Activated gamma-delta T cell (primary cell): ENCODE measurements around the gene GBA2.

Experiments used
- DNase-seq: peaks from one replicate; lab custom pipeline; 2025; lab: John Stamatoyannopoulos, UW
- total RNA-seq, 2 donors: gene quantifications; one replicate each; lab custom pipeline; 2026; lab: John Stamatoyannopoulos, UW

GBA2 gene
- 103 to 111 reads per million in 2 donors for total RNA-seq

DNA sequence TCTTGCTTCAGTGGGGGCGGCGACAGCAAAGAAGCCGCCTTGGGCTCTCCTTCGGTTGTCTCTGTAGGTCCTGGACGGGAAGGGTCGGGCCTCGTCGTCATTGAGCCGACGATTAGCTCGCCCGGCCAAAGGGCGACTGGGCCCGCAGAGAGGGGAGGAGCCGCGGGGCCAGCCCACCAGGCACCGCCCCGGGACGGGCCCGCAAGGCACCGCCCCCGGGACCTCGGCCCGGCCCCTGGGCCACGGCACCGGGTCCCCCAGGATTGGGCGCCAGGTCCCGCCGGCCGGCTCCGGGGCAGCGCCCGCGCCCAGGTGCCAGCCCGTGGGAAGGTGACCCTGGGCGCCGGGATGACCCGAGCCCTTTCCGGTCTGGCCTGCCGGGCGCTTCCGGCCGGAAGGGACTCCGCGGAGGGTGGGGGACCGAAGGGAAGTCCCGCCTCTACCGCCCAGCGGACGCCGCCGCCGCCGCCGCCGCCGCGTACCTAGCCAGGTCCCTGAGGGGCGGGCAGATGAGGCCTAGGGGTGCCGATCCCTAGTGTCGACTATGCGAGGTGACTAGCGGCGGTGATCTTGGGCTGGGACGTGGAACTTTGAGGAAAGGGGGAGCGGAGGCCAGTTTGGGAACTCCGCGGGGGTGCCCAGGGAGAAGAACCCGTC is at the start of gene GBA2, which contains the start of gene RGP1:
TSS of gene GBA2 (minus strand) at position 371 of the 657 bp plus-strand sequence. CDS start 524 bp downstream, outside the sequence.
TSS of gene RGP1 (plus strand) at position 430 of the 657 bp plus-strand sequence. CDS start 469 bp downstream, outside the sequence.
- peak; percentile 61 for DNase-seq

DNA sequence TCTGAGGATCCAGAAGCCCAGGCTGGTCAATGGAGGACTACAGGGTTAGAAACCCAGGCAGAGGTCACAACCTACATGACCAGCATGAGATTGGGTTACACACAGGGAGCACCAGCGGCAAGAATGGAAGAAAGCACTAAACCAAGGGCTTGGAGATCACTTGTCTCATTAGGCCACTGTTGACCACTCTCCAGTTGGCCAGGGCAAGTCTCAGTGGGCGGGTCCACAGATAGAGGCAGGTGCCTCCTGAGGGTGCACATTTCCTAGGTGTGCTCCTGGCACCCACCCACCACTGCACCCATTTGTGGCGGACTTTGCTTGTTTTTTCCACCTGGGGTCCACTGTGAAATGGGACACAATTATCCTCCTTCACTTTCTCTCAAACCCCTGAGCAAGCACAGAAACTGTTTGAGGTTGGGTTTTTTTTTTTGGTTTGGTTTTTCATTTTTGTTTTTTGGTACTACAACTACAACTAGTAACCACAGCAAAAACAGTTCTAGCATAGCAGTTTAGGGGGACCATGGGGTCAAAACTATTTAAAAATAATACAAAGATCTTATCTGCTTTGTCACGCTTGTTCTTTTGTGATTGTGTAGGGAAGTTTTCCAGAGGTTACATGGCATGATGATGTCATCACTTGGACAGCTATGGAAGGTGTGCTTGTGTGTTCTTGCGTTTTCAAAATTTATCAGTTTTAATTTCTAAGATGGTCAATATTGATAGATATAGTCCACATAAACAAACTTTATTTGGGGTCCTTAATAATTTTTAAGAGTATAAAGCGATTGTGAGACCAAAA is 48.5 kb upstream of the GBA2 start:
- DNase-seq, result no peak

DNA sequence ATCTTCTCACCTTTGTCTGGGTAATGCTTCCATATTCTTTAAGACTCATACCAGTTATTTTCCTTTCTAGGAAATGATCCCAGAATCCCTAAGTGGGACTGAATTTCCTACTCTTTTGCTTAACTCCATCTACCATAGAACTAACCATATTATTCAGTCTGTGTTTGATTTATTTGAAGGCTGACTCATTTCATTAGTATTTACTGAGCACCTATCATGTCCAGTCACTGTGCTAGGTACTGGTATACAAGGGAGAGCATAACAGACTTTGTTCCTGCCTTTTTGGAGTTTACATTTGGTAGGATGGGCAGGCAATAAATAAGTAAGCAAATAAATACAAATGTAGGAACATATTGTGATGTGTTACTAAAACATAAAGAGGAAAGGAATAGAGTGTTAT is 46.7 kb upstream of the GBA2 start:
- no peak for DNase-seq

DNA sequence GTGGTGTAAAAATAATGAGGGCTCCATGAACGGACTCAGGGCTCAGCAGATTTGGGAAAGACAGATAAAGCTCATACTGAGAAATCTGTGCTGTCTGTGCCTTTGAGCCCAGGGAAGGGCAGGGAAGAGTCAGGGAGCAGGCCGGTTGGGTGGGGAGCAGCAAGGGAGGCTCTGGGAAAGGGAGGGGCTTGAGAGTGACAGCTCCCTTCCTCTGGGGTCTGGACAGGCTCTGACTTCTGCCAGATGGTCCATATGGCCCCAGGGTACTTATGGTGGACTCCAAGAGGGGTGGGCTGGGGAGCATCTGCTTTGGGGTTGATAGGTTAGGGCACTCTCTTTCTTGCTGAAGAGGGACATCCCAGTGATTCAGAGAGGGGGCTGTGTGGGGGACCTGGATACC is 44.4 kb upstream of the GBA2 start:
- no peak for DNase-seq

DNA sequence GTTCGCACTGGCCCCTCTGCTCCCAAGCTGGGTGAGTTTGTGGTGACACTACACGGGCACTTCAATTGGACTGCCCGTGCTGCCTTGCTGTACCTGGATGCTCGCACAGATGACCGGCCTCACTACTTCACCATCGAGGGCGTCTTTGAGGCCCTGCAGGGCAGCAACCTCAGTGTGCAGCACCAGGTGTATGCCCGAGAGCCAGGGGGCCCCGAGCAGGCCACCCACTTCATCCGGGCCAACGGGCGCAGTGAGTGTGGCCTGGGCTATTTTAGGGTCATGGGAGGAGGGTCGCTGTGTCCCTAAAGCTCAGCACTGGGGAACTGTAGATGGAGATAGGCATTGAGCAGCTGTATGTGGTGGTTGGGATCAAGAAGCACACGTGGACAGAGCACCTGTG is 43.8 kb upstream of the GBA2 start:
- no peak for DNase-seq

DNA sequence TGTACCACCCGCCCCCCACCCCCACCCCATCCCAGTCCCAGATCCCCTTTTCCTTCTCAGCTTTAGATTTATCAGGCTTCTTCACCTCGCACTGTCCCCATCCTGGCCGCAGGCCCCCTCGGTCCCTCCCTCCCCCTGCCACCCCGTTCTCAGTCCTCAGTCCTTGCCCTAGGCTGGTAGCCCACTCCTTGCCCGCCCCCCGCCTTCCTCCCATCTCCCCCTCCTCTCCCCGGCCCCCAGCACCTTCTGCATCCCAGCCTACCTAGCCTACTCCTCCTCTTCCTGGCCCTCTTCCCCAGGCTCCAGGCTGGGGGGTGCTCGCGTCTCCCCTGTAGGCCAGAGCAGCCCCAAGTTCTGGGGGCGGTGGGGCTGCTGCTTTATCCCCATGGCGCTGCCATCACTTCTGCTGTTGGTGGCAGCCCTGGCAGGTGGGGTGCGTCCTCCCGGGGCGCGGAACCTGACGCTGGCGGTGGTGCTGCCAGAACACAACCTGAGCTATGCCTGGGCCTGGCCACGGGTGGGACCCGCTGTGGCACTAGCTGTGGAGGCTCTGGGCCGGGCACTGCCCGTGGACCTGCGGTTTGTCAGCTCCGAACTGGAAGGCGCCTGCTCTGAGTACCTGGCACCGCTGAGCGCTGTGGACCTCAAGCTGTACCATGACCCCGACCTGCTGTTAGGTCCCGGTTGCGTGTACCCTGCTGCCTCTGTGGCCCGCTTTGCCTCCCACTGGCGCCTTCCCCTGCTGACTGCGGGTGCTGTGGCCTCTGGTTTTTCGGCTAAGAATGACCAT is 43.2 kb upstream of the GBA2 start:
- DNase-seq, result no peak

DNA sequence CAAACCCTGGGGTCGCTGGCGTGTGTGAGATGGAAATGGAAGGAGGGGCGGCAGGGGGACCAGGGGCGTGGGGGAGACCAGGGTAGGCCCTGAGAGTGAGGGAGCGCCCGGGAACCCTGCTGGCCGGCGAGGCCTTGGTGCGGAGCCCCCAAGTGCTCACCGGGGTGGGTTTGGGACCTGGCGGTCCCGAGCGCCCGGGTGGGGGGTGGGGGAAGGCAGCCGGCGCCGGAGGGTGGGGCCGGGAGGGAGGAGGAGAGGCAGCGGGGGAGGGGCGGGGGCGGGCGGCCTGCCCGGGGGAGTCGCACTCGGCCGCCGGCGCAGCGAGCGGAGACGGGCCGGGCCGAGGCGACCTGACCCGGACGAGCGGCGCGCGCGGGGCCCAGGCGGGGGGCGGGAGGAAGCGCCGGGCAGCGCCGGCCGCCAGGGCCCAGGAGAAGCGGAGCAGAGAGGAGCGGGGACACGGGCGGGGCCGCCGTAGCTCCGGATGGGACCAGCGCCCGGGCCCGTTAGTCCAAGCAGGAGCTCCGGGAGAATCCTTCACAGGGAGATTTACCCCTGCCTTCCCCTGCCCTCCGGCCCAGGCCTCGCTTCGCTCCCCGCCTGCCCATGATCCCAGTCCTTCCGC is 42.4 kb upstream of the GBA2 start, which contains the start of gene NPR2:
TSS of gene NPR2 (plus strand) at position 295 of the 625 bp plus-strand sequence. CDS start 818 bp downstream, outside the sequence.
- no peak for DNase-seq

DNA sequence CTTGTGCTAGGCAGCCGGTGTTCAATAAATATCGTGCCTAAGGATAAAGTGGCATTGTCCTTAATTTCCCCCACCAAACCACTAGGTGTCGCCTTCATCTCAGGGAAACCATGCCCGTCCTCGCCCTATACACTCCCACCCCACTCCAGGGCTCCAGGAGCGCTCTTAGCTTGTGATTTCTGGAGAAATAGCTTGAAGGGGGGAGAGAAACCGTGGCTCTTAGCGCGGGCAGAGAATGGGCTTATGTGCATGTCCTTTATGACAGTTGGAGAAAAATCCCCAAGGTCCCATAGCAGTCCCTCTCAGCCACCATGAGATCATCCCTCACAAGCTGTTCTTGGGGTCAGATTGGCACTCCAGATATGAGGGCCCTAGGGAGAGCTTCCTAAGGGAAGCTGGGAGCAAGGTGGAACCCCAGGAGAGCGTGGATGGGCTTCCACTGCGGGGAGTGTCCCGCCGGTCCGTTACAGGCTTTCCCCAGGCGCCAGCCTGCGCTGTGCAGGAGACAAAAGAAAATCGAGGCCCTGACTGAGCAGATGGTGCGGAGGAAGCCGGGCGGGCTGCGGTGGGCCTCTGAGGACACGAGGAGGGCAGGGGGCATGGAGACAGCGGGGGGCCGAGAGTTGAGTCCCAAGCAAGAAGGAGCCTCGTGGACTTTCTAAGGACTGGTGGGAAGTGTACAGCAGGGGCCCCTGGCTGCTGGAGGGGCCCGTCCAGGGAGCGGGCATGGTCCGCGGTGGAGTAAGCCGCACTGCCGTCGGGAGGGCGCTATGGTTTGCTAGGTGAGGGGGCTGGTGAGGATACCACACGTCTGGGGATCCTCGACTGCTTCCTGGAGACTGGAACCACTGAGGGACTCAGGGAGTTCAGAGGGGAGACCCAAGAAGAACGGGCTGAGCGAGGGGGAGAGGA is 41.6 kb upstream of the GBA2 start:
- DNase-seq, result no peak

DNA sequence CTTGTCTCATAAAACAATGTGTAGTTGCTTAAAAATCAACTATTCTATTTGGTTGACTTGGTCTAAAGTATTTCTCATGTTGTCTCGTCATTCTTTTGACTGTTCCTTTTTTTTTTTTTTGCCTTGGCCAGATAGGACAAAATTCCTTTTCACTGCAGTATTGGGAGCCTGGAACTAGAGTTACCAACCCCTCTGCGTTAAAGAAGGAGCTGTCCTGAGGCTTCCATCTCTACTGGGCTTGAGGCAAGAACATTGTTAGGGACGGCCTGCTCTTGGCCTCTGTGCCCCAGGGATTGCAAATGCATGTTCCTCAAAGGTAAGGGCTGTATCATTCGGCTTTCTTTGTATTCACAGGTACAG is 41.0 kb upstream of the GBA2 start:
- DNase-seq, result no peak

DNA sequence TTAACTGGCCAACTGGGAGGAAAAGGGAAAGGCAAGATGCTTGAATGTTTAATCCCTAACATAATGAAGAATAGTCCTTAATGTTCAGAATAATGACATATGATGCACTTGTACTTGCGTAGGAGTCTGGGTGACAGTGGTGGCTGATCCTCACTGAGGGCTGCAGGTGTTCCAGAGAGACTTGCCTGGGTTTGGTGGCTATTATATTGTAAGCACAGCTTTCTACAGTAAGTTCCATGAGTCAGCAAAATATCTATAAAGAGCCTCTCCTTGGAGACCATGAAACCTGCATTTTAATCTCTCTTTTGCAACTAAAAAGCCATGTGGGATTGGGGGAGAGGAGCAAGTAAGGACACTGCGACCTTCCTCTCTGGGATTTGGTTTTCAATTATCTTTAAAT is 40.5 kb upstream of the GBA2 start:
- no peak for DNase-seq

DNA sequence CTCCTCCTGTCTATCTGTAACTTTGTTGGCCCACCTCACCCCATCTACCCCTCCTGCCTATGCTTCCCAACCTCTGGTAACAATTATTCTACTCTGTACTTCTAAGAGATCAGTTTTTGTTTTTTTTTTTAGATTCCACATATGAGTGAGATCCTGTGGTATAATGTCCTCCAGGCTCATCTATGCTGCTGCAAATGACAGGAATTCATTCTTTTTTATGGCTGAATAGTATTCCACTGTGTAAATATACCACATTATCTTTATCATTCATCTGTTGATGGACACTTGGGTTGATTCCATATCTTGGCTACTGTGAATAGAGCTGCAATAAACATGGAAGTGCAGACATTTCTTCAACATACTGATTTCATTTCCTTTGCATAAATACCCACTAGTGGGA is 34.4 kb upstream of the GBA2 start:
- no peak for DNase-seq

DNA sequence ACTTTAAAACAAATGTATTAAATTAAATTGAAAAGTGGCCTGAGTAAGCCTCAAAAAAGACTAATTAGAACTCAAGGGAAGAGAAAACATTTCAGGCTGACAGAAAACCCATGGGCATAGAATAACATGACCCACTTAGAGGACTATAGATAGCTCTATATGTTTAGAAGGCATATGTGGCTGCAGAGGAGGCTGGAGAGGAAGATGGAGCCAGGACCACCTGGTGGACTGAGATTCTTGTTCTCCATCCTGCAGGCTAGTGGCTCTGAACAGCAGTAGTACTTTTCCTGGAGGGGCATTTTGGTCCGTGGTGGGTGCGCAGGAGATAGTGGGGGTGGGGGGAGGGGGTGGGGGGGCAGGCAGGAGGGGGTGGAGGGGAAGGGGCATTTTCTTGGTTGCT is 32.0 kb upstream of the GBA2 start:
- no peak for DNase-seq

DNA sequence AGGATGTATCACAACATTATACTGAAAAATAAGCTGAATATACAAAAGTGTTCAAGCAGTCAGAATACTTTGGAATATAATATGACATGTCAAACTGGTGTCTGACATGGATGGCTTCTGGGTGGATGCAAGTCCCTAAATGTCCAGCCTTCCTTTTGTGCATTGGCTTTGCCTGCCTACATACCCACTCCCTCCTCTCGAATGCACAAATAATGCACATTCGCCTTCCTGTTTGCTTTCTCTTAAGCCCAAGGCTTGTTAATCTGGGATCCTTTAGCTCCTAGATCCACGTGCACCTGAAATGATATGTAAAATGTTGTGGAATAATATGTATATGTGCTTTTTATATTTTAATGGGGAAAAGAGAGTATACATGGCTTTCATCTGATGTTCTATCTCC is 29.5 kb upstream of the GBA2 start:
- DNase-seq, result no peak

DNA sequence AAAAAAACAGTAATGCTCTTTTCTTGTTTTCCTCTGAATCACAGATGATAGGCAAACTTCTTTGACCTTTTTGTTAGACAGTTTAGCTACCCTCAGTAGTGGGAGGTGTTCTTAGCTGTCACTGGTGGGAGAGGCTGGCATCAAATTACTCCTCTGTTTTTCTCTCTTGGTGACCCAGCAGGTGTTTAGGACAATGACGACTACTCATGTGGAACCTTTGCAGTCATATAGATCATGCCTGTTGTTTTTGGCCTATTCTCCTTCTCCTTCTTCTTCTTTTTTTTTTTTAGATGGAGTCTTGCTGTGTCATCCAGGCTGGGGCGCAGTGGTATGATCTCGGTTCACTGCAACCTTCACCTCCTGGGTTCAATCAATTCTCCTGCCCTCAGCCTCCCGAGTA is 27.0 kb upstream of the GBA2 start:
- DNase-seq, result no peak

DNA sequence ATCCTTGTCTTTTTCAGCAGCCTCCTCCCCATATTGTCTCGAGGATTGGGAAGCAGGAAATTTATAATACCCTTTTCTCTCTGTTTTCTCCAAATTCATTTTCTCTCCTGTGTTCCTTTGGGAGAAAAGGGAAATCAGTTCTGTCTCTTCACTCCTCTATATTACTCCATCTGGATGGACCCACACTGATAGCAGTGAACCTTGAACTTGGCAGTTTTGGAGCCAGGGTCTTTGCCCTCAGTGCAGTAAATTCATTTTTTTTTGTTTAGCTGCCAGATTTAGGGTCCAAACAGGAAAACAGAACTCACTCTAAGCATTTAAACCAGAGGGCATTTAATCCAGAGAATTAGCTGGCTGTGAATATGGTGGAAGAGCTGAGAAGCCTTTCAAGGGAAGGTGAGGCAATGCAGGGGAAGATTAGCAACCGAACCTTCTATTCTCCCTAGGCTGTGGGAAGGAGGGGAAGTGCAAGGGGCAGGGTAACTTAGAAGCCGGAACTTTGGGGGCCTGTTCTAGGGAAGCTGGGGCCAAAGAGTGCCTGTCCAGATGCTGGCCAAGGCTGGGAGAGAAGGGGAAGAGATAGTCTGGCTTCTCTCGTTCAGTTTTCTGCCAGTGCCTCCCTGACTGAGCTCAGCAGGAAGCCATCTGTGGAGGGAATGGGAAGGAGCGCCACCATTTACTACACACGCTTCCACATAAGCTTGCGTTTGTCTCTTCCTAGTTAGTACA is 26.0 kb upstream of the GBA2 start:
- no peak for DNase-seq

DNA sequence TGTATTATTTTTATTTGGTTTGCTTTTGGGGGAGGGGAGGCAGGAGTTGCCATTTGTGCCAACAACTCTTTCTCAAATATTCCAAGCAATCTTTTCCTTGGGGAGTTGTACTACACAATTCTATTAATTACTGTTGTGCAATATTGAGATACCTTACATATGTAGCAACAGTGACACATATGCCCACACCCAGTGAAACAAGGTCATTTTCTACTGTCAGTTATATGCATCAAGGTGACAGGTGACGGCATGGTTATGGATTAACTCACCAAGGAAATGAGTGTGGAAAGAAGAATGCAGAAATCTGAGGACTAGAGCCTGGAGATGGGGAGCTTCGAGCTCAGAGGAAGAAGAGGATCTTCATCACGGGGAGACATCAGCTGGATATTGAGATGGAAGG is 22.9 kb upstream of the GBA2 start:
- no peak for DNase-seq

DNA sequence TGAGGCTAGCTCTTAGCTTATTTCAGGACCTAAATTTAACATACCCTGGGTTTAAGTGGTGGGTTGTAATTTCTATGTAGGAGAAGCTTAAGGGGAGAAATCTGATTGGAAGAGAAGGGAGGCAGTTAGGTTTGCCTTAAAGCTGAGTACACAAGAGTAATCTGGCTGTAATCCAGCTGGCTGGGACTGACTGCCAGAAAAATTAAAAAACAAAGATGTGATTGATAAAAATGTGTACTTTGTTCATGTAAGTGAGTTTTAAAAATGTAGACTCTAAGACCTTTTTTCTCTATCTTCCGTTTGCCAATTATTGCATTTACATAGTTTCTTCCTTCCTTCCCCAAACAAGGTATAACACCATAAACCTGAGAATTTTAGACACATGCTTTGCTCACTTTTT is 22.5 kb upstream of the GBA2 start:
- DNase-seq, result no peak

DNA sequence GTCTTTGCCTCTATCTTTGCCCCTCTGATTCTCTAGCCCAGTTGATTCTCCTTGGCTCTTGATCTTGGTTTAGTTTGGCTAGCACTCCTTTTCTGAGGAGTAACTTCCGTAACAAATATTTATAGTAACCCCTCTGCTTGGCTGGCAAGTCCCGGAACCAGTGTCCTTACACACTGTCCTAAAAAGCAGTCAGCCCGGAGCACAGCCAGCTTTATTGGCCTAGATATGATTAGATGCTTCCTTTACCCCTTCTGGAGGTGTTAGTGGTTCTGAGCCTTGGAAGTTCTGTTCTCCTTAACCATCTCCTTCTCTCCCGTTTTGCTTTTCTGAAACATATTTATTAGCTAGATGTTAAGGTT is 22.0 kb upstream of the GBA2 start:
- no peak for DNase-seq

DNA sequence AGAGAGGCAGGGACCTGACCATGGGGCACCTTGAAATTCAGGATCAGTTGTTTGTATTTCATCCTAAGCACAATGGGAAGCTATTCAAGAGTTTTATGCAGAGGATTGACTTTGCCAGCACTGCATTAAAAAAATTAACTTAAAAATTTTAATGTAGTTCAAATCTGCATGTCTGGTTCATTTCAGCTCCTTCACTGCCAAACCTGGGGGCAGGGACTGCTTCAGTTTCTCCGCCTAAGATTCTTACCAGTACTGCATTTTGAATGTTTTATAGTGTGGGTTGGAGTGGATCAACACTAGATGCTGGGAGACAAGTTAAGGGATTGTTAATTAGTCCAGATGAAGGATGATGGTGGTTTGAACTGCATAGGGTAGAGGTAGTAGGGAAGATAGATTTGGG is 20.7 kb upstream of the GBA2 start:
- no peak for DNase-seq

DNA sequence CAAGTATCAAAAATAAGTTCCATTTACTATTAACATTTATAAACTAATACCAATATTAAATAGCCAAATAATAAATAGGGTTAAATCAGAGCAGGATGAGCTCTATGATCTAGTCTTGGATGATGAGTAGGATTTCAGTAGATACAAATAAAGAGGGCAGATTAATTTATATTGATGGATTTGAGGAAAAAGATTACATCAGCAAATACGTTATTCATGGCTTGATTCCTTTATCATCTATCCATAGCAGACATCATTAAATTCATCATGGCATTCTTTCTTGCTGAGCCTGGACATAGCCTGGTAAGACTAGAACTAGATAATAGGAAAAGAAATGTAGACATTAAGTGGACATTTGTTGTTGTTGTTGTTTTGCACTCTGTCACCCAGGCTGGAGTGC is 18.4 kb upstream of the GBA2 start:
- DNase-seq, result no peak
